ENCODE data around the gene SIAH1.
"Not testable (repeated sequence)": the region's sequence is repeated elsewhere in the genome, so short reads cannot be mapped to it uniquely, and the experiment has no call there.

Gene SIAH1

GRCh38 chr16:48393485-48394354, 8.5 kb upstream of the SIAH1 start:
- no peak for DNase-seq

GRCh38 chr16:48392407-48392806, 7.2 kb upstream of the SIAH1 start:
- DNase-seq, result no peak

- DNase-seq, result no peak
Measured at GRCh38 chr16:48386559-48387312, 1.5 kb upstream of the SIAH1 start.

GRCh38 chr16:48384520-48385252, 527 bp downstream of the SIAH1 start:
- peak; percentile 67 for DNase-seq

- no peak for DNase-seq
Measured at GRCh38 chr16:48383877-48384519, 1.2 kb downstream of the SIAH1 start.

GRCh38 chr16:48383009-48383876, 2.0 kb downstream of the SIAH1 start:
- DNase-seq, result no peak

- no peak for DNase-seq
Measured at GRCh38 chr16:48382131-48382530, 3.1 kb downstream of the SIAH1 start.

- DNase-seq, result no peak
Measured at GRCh38 chr16:48381201-48381600, 4.0 kb downstream of the SIAH1 start.

- DNase-seq, result no peak
Measured at GRCh38 chr16:48378836-48379235, 6.4 kb downstream of the SIAH1 start.

- DNase-seq, result no peak
Measured at GRCh38 chr16:48378276-48378675, 6.9 kb downstream of the SIAH1 start.

- not testable (repeated sequence) for DNase-seq
Measured at GRCh38 chr16:48377301-48377700, 7.9 kb downstream of the SIAH1 start.

- no peak for DNase-seq
Measured at GRCh38 chr16:48374255-48374654, 11.0 kb downstream of the SIAH1 start.

GRCh38 chr16:48373258-48374029, 11.8 kb downstream of the SIAH1 start:
- no peak for DNase-seq

- DNase-seq, result no peak
Measured at GRCh38 chr16:48372744-48373143, 12.5 kb downstream of the SIAH1 start.

- no peak for DNase-seq
Measured at GRCh38 chr16:48371393-48371780, 13.8 kb downstream of the SIAH1 start.

GRCh38 chr16:48370668-48371392, 14.4 kb downstream of the SIAH1 start:
- DNase-seq, result not testable (repeated sequence)

- DNase-seq, result no peak
Measured at GRCh38 chr16:48370229-48370628, 15.0 kb downstream of the SIAH1 start.

GRCh38 chr16:48369765-48370164, 15.4 kb downstream of the SIAH1 start:
- DNase-seq, result no peak

- no peak for DNase-seq
Measured at GRCh38 chr16:48367441-48368049, 17.7 kb downstream of the SIAH1 start.
